ENCODE data around the gene ACLY.
"Not testable (repeated sequence)": the region's sequence is repeated elsewhere in the genome, so short reads cannot be mapped to it uniquely, and the experiment has no call there.

ACLY gene

DNA sequence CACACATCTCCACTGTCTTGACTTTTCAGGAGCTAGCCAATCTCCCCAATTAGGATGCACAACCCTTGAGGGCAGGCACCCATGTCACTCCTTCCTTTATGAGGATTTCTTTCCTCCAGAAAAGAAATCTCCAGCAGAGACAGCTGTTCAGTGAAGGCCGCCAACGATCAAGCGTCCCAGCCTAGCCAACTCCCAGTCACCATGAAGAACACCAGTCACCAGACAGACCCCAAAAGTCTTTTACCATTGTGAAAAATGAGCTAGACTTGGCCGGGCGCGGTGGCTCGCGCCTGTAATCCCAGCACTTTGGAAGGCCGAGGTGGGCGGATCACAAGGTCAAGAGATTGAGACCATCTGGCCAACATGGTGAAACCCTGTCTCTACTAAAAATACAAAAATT, 88.8 kb downstream of the ACLY start:
- not testable (repeated sequence) for DNase-seq (ENCODE audit: low spot score)

DNA sequence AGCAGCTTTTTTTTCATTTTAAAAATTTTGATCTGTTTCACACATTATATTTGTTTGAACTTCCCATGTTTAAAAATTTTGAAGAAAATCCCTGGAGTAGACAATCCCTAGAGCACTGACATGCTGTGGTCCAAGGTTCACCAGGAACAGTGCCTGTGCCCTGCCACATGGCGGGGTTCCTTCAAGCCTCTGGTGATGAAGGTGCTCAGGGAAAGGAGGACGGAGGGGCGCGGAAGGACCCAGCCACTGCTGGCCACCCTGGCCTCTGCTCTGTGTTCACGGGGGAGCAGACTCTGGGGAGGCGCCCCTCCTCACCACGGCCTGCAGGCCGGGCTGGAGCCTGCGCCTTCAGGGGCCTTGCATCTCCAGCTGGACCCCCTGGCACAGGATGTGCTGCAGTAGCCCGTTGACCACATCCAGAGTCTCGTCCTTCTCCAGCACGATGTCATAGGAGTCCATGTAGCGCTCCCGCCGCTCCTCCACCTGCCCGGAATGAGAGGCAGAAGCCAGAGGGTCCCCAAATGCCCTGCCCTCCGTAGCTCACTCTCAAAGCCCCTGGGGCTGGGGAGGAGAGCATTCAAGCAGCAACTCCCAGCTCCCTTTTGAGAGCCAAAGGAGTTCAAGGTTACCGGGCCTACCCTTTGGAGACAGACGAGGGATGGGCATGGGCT, 93.4 kb downstream of the ACLY start:
- DNase-seq (ENCODE audit: low spot score): no peak

DNA sequence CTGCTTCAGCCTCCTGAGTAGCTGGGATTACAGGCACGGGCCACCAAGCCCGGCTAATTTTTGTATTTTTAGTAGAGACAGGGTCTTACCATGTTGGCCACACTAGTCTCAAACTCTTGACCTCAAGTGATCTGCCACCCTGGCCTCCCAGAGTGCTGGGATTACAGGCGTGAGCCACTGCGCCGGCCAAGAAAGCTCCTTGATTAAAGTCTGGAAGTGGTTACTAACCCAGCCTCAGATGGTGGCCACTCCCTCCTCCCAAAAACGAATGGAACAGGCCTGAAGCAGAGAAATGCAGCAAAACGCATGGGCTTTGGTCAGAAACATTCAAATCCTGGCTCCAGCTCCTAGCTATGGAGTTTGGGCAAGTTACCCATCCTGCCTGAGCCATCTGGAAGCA, 94.7 kb downstream of the ACLY start:
- no peak for DNase-seq (ENCODE audit: low spot score)

DNA sequence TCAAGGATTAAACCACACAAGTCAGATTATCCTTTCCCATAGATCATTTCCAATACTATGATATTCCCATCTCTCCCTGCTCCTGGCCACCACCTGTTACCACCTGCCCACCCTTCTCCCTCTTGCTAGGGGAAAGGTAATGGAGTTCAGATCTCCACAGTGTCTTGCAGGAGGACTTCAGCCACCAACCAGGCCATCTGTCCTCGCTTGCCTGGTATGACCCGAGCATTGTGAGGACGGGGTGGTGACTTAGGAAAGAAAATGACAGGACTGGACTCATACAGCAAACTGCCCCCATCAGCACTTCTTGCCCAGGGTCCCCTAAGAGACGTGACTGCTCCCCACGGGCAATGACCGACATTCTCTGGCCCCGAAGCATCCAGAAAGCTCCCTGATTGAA, 95.2 kb downstream of the ACLY start:
- no peak for DNase-seq (ENCODE audit: low spot score)

DNA sequence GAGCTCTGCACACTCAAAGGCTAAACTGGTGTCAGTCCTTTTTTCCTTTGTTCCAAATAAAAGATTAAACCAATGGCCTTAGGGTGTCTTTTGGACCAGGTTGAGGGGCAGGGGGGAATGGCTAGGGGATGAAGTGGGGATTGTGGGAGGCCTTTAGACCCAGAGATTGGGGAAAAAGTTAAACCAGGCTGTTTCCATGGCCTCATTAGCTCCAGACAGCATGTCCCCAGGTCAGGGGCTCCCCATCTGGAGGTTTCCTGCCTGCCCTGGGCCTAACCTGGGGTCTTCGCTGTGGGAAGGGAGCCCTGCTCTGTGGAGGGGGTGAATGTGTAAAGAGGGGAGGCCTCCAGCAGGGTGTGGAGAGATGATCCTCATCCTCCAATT, 95.6 kb downstream of the ACLY start:
- DNase-seq (ENCODE audit: low spot score): no peak

DNA sequence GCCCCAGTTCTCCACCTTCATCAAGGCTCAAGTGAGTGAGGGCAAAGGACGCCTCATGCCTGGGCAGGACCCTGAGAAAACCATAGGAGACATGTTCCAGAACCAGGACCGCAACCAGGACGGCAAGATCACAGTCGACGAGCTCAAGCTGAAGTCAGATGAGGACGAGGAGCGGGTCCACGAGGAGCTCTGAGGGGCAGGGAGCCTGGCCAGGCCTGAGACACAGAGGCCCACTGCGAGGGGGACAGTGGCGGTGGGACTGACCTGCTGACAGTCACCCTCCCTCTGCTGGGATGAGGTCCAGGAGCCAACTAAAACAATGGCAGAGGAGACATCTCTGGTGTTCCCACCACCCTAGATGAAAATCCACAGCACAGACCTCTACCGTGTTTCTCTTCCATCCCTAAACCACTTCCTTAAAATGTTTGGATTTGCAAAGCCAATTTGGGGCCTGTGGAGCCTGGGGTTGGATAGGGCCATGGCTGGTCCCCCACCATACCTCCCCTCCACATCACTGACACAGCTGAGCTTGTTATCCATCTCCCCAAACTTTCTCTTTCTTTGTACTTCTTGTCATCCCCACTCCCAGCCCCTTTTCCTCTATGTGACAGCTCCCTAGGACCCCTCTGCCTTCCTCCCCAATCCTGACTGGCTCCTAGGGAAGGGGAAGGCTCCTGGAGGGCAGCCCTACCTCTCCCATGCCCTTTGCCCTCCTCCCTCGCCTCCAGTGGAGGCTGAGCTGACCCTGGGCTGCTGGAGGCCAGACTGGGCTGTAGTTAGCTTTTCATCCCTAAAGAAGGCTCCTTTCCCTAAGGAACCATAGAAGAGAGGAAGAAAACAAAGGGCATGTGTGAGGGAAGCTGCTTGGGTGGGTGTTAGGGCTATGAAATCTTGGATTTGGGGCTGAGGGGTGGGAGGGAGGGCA, 96.3 kb downstream of the ACLY start:
- no peak for DNase-seq (ENCODE audit: low spot score)

DNA sequence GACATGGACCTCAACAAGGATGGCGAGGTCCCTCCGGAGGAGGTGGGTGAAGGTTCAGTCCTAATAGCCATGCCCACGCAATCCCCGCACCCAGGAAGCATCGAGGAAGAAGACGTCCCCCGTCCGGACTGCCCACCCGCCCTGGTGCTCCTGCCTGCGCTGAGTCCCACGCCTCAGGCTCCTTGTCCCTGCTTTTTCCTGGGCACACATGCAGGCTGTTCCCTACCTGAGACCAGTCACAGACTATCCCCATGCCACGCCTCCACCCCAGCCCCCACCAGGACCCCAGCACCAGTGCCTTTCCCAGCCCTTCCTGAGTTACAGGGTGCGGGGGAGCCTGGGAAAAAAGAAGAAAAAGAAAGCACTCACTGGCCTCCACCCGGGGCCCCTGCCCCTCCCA, 97.0 kb downstream of the ACLY start:
- DNase-seq (ENCODE audit: low spot score): no peak

DNA sequence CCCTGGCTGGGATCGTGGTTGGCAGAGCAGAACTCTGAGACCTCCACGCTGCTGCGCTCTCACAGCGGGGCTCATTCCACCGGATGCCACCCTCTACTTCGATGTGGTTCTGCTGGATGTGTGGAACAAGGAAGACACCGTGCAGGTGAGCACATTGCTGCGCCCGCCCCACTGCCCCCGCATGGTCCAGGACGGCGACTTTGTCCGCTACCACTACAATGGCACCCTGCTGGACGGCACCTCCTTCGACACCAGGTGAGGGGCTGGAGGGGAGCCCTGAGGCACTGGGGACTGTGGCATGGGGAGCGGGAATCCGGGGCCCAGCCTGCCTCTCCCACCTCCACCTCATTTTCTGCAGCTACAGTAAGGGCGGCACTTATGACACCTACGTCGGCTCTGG, 100.7 kb downstream of the ACLY start:
- no peak for DNase-seq (ENCODE audit: low spot score)
